Panc1 (cell line): ENCODE measurements around the gene SLC34A3. TPM values are rescaled to one million over a fixed set of nuclear protein-coding genes. Genes with fewer than 3 reads are reported as not detected.

Experiments used
- ATAC-seq: fragments of 200-7000 bp; cut with Tn5 transposase; 2 replicates; pipeline ENCODE4 v1.9.1; 2020; ENCODE audit warnings: mild to moderate bottlenecking, moderate library complexity
- BruUV-seq: library from RNA; stranded (reverse); fragments of 400-500 nt; replicated peaks from 2 replicates; lab custom pipeline; 2021; lab: Mats Ljungman, UMichigan
- CTCF ChIA-PET: fragments of 300-600 bp; sonication (Branson Sonifier 250); formaldehyde crosslinking; loops from one replicate; lab custom pipeline; 2022; ENCODE audit warnings: antibody characterized with exemption; lab: Charles Lee
- POLR2A ChIA-PET: fragments of 300-600 bp; sonication (Branson Sonifier 250); formaldehyde crosslinking; loops from one replicate; lab custom pipeline; 2022; ENCODE audit warnings: antibody characterized with exemption; lab: Charles Lee
- DNase-seq: peaks from one replicate; pipeline ENCODE4 v3.0.0-alpha.2; 2010; ENCODE audit warnings: low read depth, low spot score
- H3K27ac ChIP-seq: 2 replicates; pipeline ENCODE4 v1.5.1; 2011; ENCODE audit warnings: mild to moderate bottlenecking, low read length, inconsistent platforms
- H3K27me3 ChIP-seq: fragments of 200-500 bp; sonication (Bioruptor generic); 2 replicates; pipeline ENCODE4 v1.6.0; 2014; ENCODE audit warnings: low read length, inconsistent platforms; ENCODE audit not compliant: control insufficient read depth, insufficient read depth
- H3K36me3 ChIP-seq: fragments of 200-500 bp; sonication (Bioruptor generic); 2 replicates; pipeline ENCODE4 v1.5.1; 2014; ENCODE audit warnings: inconsistent platforms, mild to moderate bottlenecking, low read length, moderate library complexity; ENCODE audit not compliant: control insufficient read depth, insufficient read depth
- H3K4me1 ChIP-seq: 2 replicates; pipeline ENCODE4 v1.5.1; 2011; ENCODE audit warnings: inconsistent platforms, mild to moderate bottlenecking, low read length, moderate library complexity; ENCODE audit not compliant: control insufficient read depth, insufficient read depth
- H3K4me3 ChIP-seq, 2 experiments: 2 replicates each; pipeline ENCODE4 v1.5.1; 2011 to 2012; ENCODE audit warnings: low read depth in 2 of 2, low read length in 2 of 2, mild to moderate bottlenecking in 2 of 2, inconsistent platforms in 1 of 2, moderate library complexity in 1 of 2
- H3K9me3 ChIP-seq: fragments of 200-500 bp; sonication (Bioruptor generic); 2 replicates; pipeline ENCODE4 v1.5.1; 2014; ENCODE audit warnings: low read depth, mild to moderate bottlenecking, inconsistent platforms, low read length, moderate library complexity; ENCODE audit not compliant: control insufficient read depth, insufficient read depth
- POLR2AphosphoS5 ChIP-seq: IDR thresholded peaks from 2 replicates; pipeline ENCODE4 v1.6.1; 2012; ENCODE audit warnings: mild to moderate bottlenecking, low read depth, low read length, moderate library complexity
- SIN3A ChIP-seq: IDR thresholded peaks from 2 replicates; pipeline ENCODE4 v1.6.1; 2012; ENCODE audit warnings: low read depth, mild to moderate bottlenecking, low read length, moderate library complexity, borderline replicate concordance; ENCODE audit not compliant: insufficient read depth
- TCF7L2 ChIP-seq: IDR thresholded peaks from 2 replicates; pipeline ENCODE4 v1.6.1; 2011; ENCODE audit warnings: mild to moderate bottlenecking, low read depth, low read length, inconsistent platforms
- in situ Hi-C: cut with HindIII; loops from 2 replicates; pipeline ENCODE4 v1.10.0; 2016; ENCODE audit warnings: low sequenced_read_pairs, low pct_unique_long_range_greater_than_20kb
- intact Hi-C: fragments of 100-400 bp; cut with micrococcal nuclease; formaldehyde crosslinking; loops from one replicate; pipeline ENCODE4 v1.10.0; 2022; ENCODE audit not compliant: unreplicated experiment
- total RNA-seq: library from RNA; stranded (reverse); gene quantifications from one replicate; pipeline ENCODE4 v1.2.1, GENCODE V29; 2021; ENCODE audit not compliant: unreplicated experiment
- TF ChIP-seq, protein P1 (sequence below): fragments of 450-650 bp; IDR thresholded peaks from 2 replicates; pipeline ENCODE4 v1.5.1; 2017; ENCODE audit warnings: mild to moderate bottlenecking
- TF ChIP-seq, protein P2 (sequence below), 2 experiments: IDR thresholded peaks; 2 replicates each; pipeline ENCODE4 v1.6.1; 2011 to 2012; ENCODE audit warnings: low read depth in 2 of 2, control low read depth in 1 of 2, low read length in 1 of 2, mild to moderate bottlenecking in 1 of 2, moderate library complexity in 1 of 2; ENCODE audit not compliant: insufficient read depth in 1 of 2

SLC34A3 gene
- total RNA-seq, 1 experiment from 2014 or later, result not detected

DNA sequence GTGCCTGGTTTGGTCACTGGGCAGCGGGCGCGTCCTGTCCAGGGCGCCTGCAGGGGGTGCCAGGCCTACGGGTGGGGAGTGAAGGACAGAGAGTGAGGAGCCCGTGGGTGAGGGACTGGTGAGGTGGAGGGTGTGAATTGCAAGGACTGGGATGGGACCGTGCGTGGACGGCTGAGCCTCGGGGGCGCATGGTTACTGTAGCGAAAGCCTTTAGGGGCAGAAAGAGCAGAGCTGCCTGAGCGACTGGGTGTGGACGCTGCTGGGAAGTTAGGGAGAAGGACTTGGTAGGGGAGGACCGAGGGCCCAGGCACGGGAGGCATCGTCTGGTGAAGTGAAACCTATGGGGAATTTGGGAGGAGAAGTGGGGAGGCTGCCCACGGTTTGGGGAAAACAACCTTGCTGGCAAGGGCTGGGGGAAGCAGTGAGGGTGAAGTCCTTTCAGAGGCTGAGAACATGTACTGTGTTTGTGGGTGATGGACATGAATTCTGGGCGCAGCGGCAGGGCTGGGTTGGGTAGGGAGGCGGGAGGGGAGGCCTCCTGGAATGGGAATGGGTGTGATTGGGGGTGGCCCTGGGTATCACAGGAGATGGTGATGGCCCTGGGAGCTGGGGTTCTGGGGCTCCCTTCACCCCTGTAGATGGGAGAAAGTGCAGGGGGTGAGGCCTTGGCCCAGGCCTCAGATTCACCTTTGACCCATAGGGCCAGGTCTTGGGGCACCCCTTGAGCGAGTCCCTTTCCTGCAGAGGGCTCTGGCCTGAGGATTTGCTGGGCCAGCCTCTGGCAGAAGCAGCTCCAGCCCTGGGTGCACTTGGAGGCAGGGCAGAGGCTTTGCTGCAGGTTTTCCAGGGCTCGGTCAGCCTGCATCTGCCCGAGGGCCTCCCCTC lies 45.1 kb downstream of the SLC34A3 start:
- ATAC-seq, result peak; percentile 47
- no TSS peak for BruUV-seq
- POLR2A ChIA-PET, result interaction anchor here (0.5 to 0.6 kb wide), 2 partner anchors 17 to 95 kb away, joined by 3 read pairs; no protein-coding TSS in a partner anchor
- H3K9me3 ChIP-seq, result no peaks in the 10 kb centered on the region
- H3K4me3 ChIP-seq, result no peak overlapping the region
- H3K4me1 ChIP-seq, result peaks cover 13% of the 10 kb centered on the region
- H3K36me3 ChIP-seq, result peaks cover 3% of the 10 kb centered on the region; the same call in 1 of the 2 replicates
- peak overlapping the region; percentile 84 for H3K27ac ChIP-seq
- in situ Hi-C loops, result no loop called here
- TF ChIP-seq, protein P1, sequence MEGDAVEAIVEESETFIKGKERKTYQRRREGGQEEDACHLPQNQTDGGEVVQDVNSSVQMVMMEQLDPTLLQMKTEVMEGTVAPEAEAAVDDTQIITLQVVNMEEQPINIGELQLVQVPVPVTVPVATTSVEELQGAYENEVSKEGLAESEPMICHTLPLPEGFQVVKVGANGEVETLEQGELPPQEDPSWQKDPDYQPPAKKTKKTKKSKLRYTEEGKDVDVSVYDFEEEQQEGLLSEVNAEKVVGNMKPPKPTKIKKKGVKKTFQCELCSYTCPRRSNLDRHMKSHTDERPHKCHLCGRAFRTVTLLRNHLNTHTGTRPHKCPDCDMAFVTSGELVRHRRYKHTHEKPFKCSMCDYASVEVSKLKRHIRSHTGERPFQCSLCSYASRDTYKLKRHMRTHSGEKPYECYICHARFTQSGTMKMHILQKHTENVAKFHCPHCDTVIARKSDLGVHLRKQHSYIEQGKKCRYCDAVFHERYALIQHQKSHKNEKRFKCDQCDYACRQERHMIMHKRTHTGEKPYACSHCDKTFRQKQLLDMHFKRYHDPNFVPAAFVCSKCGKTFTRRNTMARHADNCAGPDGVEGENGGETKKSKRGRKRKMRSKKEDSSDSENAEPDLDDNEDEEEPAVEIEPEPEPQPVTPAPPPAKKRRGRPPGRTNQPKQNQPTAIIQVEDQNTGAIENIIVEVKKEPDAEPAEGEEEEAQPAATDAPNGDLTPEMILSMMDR, result no peak
- TF ChIP-seq, protein P2, sequence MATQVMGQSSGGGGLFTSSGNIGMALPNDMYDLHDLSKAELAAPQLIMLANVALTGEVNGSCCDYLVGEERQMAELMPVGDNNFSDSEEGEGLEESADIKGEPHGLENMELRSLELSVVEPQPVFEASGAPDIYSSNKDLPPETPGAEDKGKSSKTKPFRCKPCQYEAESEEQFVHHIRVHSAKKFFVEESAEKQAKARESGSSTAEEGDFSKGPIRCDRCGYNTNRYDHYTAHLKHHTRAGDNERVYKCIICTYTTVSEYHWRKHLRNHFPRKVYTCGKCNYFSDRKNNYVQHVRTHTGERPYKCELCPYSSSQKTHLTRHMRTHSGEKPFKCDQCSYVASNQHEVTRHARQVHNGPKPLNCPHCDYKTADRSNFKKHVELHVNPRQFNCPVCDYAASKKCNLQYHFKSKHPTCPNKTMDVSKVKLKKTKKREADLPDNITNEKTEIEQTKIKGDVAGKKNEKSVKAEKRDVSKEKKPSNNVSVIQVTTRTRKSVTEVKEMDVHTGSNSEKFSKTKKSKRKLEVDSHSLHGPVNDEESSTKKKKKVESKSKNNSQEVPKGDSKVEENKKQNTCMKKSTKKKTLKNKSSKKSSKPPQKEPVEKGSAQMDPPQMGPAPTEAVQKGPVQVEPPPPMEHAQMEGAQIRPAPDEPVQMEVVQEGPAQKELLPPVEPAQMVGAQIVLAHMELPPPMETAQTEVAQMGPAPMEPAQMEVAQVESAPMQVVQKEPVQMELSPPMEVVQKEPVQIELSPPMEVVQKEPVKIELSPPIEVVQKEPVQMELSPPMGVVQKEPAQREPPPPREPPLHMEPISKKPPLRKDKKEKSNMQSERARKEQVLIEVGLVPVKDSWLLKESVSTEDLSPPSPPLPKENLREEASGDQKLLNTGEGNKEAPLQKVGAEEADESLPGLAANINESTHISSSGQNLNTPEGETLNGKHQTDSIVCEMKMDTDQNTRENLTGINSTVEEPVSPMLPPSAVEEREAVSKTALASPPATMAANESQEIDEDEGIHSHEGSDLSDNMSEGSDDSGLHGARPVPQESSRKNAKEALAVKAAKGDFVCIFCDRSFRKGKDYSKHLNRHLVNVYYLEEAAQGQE (IDR thresholded peaks at IDR 0.05; ENCODE audit: insufficient read depth in 1 of 2, low read depth in 2 of 2, low read length in 1 of 2), result no peak
- TF ChIP-seq SIN3A (no peak), POLR2AphosphoS5 (no peak), TCF7L2 (no peak)
- intact Hi-C loops, result no loop called here
- H3K27me3 ChIP-seq, result no peaks in the 10 kb centered on the region
- CTCF ChIA-PET, result interaction anchor here (0.7 kb wide), 1 partner anchor 11 kb away, joined by 6 read pairs; no protein-coding TSS in a partner anchor
- no peak for DNase-seq

DNA sequence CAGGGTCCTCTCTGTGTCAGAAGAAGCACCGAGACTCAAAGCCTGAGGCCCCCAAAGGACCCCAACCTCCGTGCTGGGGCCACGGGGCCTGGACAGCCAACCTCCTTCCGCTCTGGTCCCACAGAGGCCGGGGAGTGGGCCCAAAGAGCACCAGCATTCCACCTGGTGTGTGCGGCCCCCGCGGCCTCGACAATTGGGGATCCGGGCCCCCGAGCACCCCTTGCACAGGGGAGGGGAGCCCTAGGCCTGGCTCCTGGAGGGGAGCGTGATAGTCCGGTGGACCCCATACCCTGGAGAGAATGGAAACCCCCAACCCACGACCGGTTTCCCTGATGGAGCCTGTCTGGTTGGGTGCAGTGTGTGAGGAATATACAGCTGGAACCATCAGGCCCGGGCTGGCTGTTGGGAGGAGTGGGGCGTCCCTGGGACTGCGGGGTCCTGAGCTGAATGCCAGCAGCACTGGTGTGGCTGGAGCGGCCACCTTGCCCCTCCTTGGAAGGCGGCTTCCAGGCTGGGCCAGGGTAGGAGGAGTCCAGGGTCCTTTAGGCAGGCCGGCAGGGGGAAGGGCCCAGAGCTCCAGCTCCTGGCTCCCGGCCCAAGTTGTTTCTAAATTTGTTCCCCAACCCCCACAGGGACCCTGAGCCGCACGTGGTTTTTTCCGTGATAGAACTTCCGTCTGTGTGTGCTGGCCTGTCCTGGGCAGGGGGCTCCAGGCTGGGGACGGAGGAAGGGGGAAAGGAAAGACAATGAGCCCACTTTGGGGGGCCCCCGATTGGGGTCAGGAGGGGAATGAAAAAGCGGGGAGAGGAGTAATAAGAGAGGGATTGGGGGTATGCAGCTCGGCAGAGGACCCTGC lies 46.0 kb downstream of the SLC34A3 start:
- DNase-seq (no peak), ATAC-seq (peak; percentile 61)
- CTCF ChIA-PET, result interaction anchor here (0.7 to 1.1 kb wide), 2 partner anchors 10 to 11 kb away, joined by 3 to 6 read pairs; no protein-coding TSS in a partner anchor
- Histone ChIP-seq H3K9me3 (no peaks in the 10 kb centered on the region), H3K4me1 (peaks cover 13% of the 10 kb centered on the region), H3K27ac (peak overlapping the region; percentile 84), H3K27me3 (no peaks in the 10 kb centered on the region), H3K36me3 (peaks cover 3% of the 10 kb centered on the region; the same call in 1 of the 2 replicates), H3K4me3 (peak overlapping the region; percentile 55 to 73)
- no TSS peak for BruUV-seq
- POLR2A ChIA-PET, result interaction anchor here (0.5 to 0.6 kb wide), 3 partner anchors 10 to 94 kb away, joined by 3 to 9 read pairs (median 3); no protein-coding TSS in a partner anchor
- in situ Hi-C loops (no loop called here), intact Hi-C loops (no loop called here)
- TF ChIP-seq SIN3A (no peak), POLR2AphosphoS5 (no peak), TCF7L2 (no peak)
- TF ChIP-seq, protein P1, result no peak
- TF ChIP-seq, protein P2 (IDR thresholded peaks at IDR 0.05; ENCODE audit: insufficient read depth in 1 of 2, low read depth in 2 of 2, low read length in 1 of 2), result no peak
